Measurements from ENCODE around the gene CDYL2.
A peak's percentile ranks its signal among the peaks of the same experiment; 100 is the strongest.
"Not testable (repeated sequence)": the region's sequence is repeated elsewhere in the genome, so short reads cannot be mapped to it uniquely, and the experiment has no call there.

CDYL2 gene

GRCh38 chr16:80827007-80827406 lies 22.6 kb upstream of the CDYL2 start:
- TF ChIP-seq CTCF (conservative IDR thresholded peaks at IDR 0.05): no peak

GRCh38 chr16:80825365-80825758 lies 21.0 kb upstream of the CDYL2 start:
- H3K27ac ChIP-seq: no peak overlapping the region
- no peak for TF ChIP-seq CTCF (conservative IDR thresholded peaks at IDR 0.05)

More at GRCh38 chr16:80827007-80827406, 22.6 kb upstream of the CDYL2 start:
- no peak overlapping the region for H3K27ac ChIP-seq

- TF ChIP-seq CTCF (conservative IDR thresholded peaks at IDR 0.05): peak; percentile 73
- 0 out of 2 replicates have a peak overlapping the region, but pooled peaks have one; percentile 33 for H3K27ac ChIP-seq
Measured at GRCh38 chr16:80824623-80825364, 20.4 kb upstream of the CDYL2 start.

GRCh38 chr16:80819988-80820387 lies 15.6 kb upstream of the CDYL2 start:
- TF ChIP-seq CTCF (conservative IDR thresholded peaks at IDR 0.05): no peak

GRCh38 chr16:80816356-80816755 lies 12.0 kb upstream of the CDYL2 start:
- no peak overlapping the region for H3K27ac ChIP-seq
- no peak for TF ChIP-seq CTCF (conservative IDR thresholded peaks at IDR 0.05)

More at GRCh38 chr16:80819988-80820387, 15.6 kb upstream of the CDYL2 start:
- no peak overlapping the region for H3K27ac ChIP-seq

- not testable (repeated sequence) for H3K27ac ChIP-seq
Measured at GRCh38 chr16:80815278-80815677, 10.9 kb upstream of the CDYL2 start.

GRCh38 chr16:80812593-80812992 lies 8.2 kb upstream of the CDYL2 start:
- TF ChIP-seq CTCF (conservative IDR thresholded peaks at IDR 0.05): no peak
- no peak overlapping the region for H3K27ac ChIP-seq

GRCh38 chr16:80809366-80809765 lies 5.0 kb upstream of the CDYL2 start:
- no peak overlapping the region for H3K27ac ChIP-seq
- no peak for TF ChIP-seq CTCF (conservative IDR thresholded peaks at IDR 0.05)

Measured in VCaP (cell line).